Smooth muscle cell (in vitro differentiated cells): Measurements from ENCODE around the gene BLCAP. TPM values are rescaled to one million over a fixed set of nuclear protein-coding genes. Genes with fewer than 3 reads are reported as not detected.
"Not testable (repeated sequence)": the region's sequence is repeated elsewhere in the genome, so short reads cannot be mapped to it uniquely, and the experiment has no call there.

Experiments used
- DNase-seq: peaks from one replicate; lab custom pipeline; 2025; ENCODE audit not compliant: unreplicated experiment; lab: John Stamatoyannopoulos, UW
- H2AFZ ChIP-seq: fragments of 200-600 bp; sonication (generic); 2 replicates; pipeline ENCODE4 v1.6.0; 2016; ENCODE audit warnings: antibody characterized with exemption, low read depth, mild to moderate bottlenecking
- H3F3A ChIP-seq: fragments of 200-600 bp; sonication (generic); 2 replicates; pipeline ENCODE4 v1.6.0; 2017; ENCODE audit warnings: antibody characterized with exemption, low read depth
- H3K27ac ChIP-seq: fragments of 200-600 bp; sonication (generic); 2 replicates; pipeline ENCODE4 v1.5.1; 2016; ENCODE audit warnings: low read depth, mild to moderate bottlenecking
- H3K27me3 ChIP-seq: fragments of 200-600 bp; sonication (generic); 2 replicates; pipeline ENCODE4 v1.6.1; 2016; ENCODE audit warnings: low read depth, mild to moderate bottlenecking
- H3K36me3 ChIP-seq: fragments of 200-600 bp; sonication (generic); 2 replicates; pipeline ENCODE4 v1.5.1; 2016; ENCODE audit warnings: low read depth
- H3K4me1 ChIP-seq: fragments of 200-600 bp; sonication (generic); 2 replicates; pipeline ENCODE4 v1.5.1; 2016; ENCODE audit warnings: low read depth
- H3K4me2 ChIP-seq: fragments of 200-600 bp; sonication (generic); 2 replicates; pipeline ENCODE4 v1.6.0; 2016; ENCODE audit warnings: mild to moderate bottlenecking
- H3K4me3 ChIP-seq: fragments of 200-600 bp; sonication (generic); 2 replicates; pipeline ENCODE4 v1.5.1; 2016; ENCODE audit warnings: mild to moderate bottlenecking
- H3K79me2 ChIP-seq: fragments of 200-600 bp; sonication (generic); 2 replicates; pipeline ENCODE4 v1.6.0; 2016; ENCODE audit warnings: low read depth, mild to moderate bottlenecking
- H3K9ac ChIP-seq: fragments of 200-600 bp; sonication (generic); 2 replicates; pipeline ENCODE4 v1.6.0; 2016; ENCODE audit warnings: low read depth
- H3K9me3 ChIP-seq: fragments of 200-600 bp; sonication (generic); replicated peaks from 2 replicates; pipeline ENCODE4 v1.5.1; 2016; ENCODE audit warnings: low read depth
- H4K20me1 ChIP-seq: fragments of 200-600 bp; sonication (generic); 2 replicates; pipeline ENCODE4 v1.6.0; 2016; ENCODE audit warnings: low read depth
- CTCF ChIP-seq: fragments of 200-600 bp; sonication (generic); IDR thresholded peaks from 2 replicates; pipeline ENCODE4 v1.5.1; 2017; ENCODE audit warnings: borderline replicate concordance, mild to moderate bottlenecking, antibody characterized with exemption; ENCODE audit not compliant: insufficient read depth, poor library complexity, severe bottlenecking
- WGBS: methylation state at CpG from one replicate; pipeline ENCODE4 v1.1.7; 2016; ENCODE audit warnings: low lambda C conversion rate; 5-methylcytosine and 5-hydroxymethylcytosine counted together
- polyA plus RNA-seq: library from polyadenylated mRNA; unstranded; fragments of >200 nt; fragmentation: Nextera tagmentation; extraction: Ambion mirVana; gene quantifications from 2 replicates; pipeline ENCODE4 v1.2.1, GENCODE V29; 2016
- total RNA-seq: library from RNA; depleted of rRNA; stranded (reverse); fragments of >200 nt; gene quantifications from 2 replicates; pipeline ENCODE4 v1.2.3, GENCODE V29; 2014

The BLCAP gene
- total and polyA plus RNA-seq, 2 experiments from 2014 or later = 34.2 to 45.9 TPM

DNA sequence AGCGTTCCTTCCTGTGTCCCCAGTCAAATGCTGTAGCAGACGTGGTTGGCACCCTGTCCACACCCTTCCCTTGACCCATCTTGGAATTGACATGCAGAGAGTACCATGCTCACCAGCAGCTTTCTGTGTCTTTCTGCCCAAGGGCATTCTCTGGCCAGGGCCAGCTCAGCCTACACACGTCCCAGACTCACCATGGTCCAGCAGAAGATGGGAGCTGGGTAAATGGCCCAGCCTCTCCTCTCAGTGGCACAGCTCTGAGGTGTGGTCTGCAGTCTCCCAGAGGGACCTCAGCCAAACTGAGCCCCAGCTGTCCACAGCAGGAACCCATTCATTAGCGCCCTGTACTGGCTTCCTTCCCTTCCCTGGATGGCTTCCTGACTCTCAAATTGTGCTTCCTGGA lies 31.1 kb upstream of the BLCAP start:
- Histone ChIP-seq H4K20me1 (no peaks in the 10 kb centered on the region), H3K27ac (no peak overlapping the region), H3F3A (no peaks in the 10 kb centered on the region), H2AFZ (no peak overlapping the region), H3K4me3 (no peak overlapping the region), H3K36me3 (no peaks in the 10 kb centered on the region), H3K4me1 (no peaks in the 10 kb centered on the region), H3K9ac (no peak overlapping the region), H3K4me2 (no peak overlapping the region), H3K27me3 (no peaks in the 10 kb centered on the region), H3K79me2 (no peaks in the 10 kb centered on the region), H3K9me3 (no peaks in the 10 kb centered on the region)
- 91% methylated on average over 4 of the region's 4 CpGs for WGBS
- TF ChIP-seq CTCF = no peak
- no peak for DNase-seq

- TF ChIP-seq CTCF = no peak
- WGBS = 95% methylated on average over 4 of the region's 4 CpGs
These were observed 30.6 kb upstream of the BLCAP start for GRCh38 chr20:37558306-37558705.

DNA sequence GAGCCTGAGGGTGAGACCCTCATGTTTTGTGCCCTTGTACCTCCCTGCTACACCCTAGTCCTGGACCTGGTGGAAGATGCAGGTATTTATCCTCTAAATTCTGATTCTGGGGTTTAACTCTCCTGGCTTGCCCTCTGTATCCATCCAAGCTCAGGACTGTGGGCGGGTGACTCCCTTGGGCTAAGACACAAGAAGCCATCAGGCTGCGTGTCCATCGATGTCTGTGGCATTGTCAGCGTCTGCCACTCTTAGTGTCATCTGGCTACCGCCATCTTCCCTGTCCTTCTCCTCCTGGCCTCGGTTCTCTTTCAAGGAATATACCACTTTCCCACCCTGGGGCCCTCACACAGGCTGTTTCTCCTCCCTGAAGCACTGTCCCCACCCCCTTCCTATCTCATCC lies 28.9 kb upstream of the BLCAP start:
- no peaks in the 10 kb centered on the region for H3K79me2 ChIP-seq
- no peaks in the 10 kb centered on the region for H3K4me1 ChIP-seq
- TF ChIP-seq CTCF = no peak
- no peak overlapping the region for H3K27ac ChIP-seq
- H3K27me3 ChIP-seq = no peaks in the 10 kb centered on the region
- no peaks in the 10 kb centered on the region for H4K20me1 ChIP-seq
- no peak for DNase-seq
- H3F3A ChIP-seq = no peaks in the 10 kb centered on the region
- no peak overlapping the region for H3K9ac ChIP-seq
- no peak overlapping the region for H2AFZ ChIP-seq
- H3K4me3 ChIP-seq = no peak overlapping the region
- no peak overlapping the region for H3K4me2 ChIP-seq
- no peaks in the 10 kb centered on the region for H3K36me3 ChIP-seq
- H3K9me3 ChIP-seq = no peaks in the 10 kb centered on the region
- 86% methylated on average over 6 of the region's 6 CpGs for WGBS

More at GRCh38 chr20:37558306-37558705, 30.6 kb upstream of the BLCAP start:
- H3F3A ChIP-seq = no peaks in the 10 kb centered on the region
- H4K20me1 ChIP-seq = no peaks in the 10 kb centered on the region
- no peaks in the 10 kb centered on the region for H3K79me2 ChIP-seq
- no peaks in the 10 kb centered on the region for H3K27me3 ChIP-seq
- no peaks in the 10 kb centered on the region for H3K9me3 ChIP-seq
- H2AFZ ChIP-seq = no peak overlapping the region
- no peak for DNase-seq
- H3K4me3 ChIP-seq = no peak overlapping the region
- H3K4me1 ChIP-seq = no peaks in the 10 kb centered on the region
- no peak overlapping the region for H3K27ac ChIP-seq
- H3K9ac ChIP-seq = no peak overlapping the region
- H3K36me3 ChIP-seq = no peaks in the 10 kb centered on the region
- H3K4me2 ChIP-seq = no peak overlapping the region

GRCh38 chr20:37554721-37555298 lies 27.1 kb upstream of the BLCAP start:
- H3K4me2 ChIP-seq, H2AFZ ChIP-seq: not testable (repeated sequence)

More at GRCh38 chr20:37554721-37555298, 27.1 kb upstream of the BLCAP start:
- H3K27me3 ChIP-seq, H4K20me1 ChIP-seq, H3K9ac ChIP-seq, DNase-seq, H3F3A ChIP-seq, H3K36me3 ChIP-seq, H3K4me3 ChIP-seq, H3K4me1 ChIP-seq, H3K27ac ChIP-seq, H3K79me2 ChIP-seq, H3K9me3 ChIP-seq: not testable (repeated sequence)
- WGBS = 84% methylated on average over 13 of the region's 13 CpGs
